Activated CD4-positive, alpha-beta T cell treated with anti-CD3 and anti-CD28 coated beads for 36 hours (primary cell): Measurements from ENCODE around the gene FNDC8. TPM values are rescaled to one million over a fixed set of nuclear protein-coding genes. Genes with fewer than 3 reads are reported as not detected.

Experiments
- ATAC-seq: fragments of 200-7000 bp; cut with Tn5 transposase; one replicate; pipeline ENCODE4 v1.10.0; 2021; ENCODE audit warnings: mild to moderate bottlenecking, moderate library complexity
- CTCF ChIA-PET: fragments of 350-600 bp; sonication (Branson Sonifier 250); formaldehyde crosslinking; loops from one replicate; lab custom pipeline; 2021; ENCODE audit warnings: antibody characterized with exemption; lab: Charles Lee
- POLR2A ChIA-PET: fragments of 350-600 bp; sonication (Branson Sonifier 250); formaldehyde crosslinking; loops from one replicate; lab custom pipeline; 2021; ENCODE audit warnings: antibody characterized with exemption, inconsistent platforms; lab: Charles Lee
- DNase-seq: peaks from one replicate; pipeline ENCODE4 v3.0.0-alpha.2; 2020
- H3K27ac Mint-ChIP-seq: one replicate; pipeline ENCODE4 v1.8.0; 2021; ENCODE audit warnings: mixed read lengths
- H3K27me3 Mint-ChIP-seq: one replicate; pipeline ENCODE4 v1.8.0; 2021; ENCODE audit warnings: mixed read lengths
- H3K36me3 Mint-ChIP-seq: one replicate; pipeline ENCODE4 v1.8.0; 2021; ENCODE audit warnings: low read depth, mixed read lengths
- H3K4me1 Mint-ChIP-seq: one replicate; pipeline ENCODE4 v1.8.0; 2021; ENCODE audit warnings: mixed read lengths
- H3K4me3 Mint-ChIP-seq: one replicate; pipeline ENCODE4 v1.8.0; 2021; ENCODE audit warnings: mild to moderate bottlenecking, moderate library complexity, mixed read lengths
- H3K9me3 Mint-ChIP-seq: one replicate; pipeline ENCODE4 v1.8.0; 2021; ENCODE audit warnings: low read depth, mixed read lengths
- intact Hi-C, 2 experiments: fragments of 100-400 bp; cut with DNase I in 1 of 2; cut with micrococcal nuclease in 1 of 2; formaldehyde crosslinking; loops; one replicate each; pipeline versions ENCODE4 v1.14.2 to v1.15.1; 2022 to 2024; cut with DNase I, micrococcal nuclease
- total RNA-seq, 2 experiments: library from RNA; stranded (reverse); gene quantifications; one replicate each; pipeline ENCODE4 v1.2.3, GENCODE V29; 2021

The FNDC8 gene
- total RNA-seq, 2 experiments from 2014 or later = not detected

DNA sequence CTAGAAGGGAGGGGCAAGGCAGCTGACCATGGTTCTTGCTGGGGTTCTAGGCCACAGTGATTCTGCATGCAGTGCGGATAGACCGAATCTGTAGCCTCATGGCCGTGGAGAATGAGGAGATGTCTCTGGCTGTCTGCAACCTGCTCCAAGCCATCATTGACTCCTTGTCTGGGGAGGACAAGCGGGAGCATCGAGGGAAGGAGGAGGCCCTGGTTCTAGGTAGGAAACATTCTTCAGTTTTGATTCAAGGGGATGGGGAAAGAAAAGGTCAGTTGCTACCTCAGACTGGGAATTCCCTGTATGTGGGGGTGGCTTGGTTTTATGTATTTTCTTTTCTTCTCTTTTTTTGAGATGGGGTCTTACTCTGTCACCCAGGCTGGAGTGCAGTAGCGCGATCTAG lies 33.8 kb downstream of the FNDC8 start:
- ChIA-PET CTCF (interaction anchor here (0.7 kb wide), 1 partner anchor 379 kb away, joined by 3 read pairs; no protein-coding TSS in a partner anchor), POLR2A (no interaction called here)
- intact Hi-C loops = no loop called here
- DNase-seq (no peak), ATAC-seq (no peak)
- Mint-ChIP-seq H3K9me3 (no peaks in the 10 kb centered on the region), H3K27ac (no peak overlapping the region), H3K4me3 (no peak overlapping the region), H3K4me1 (peaks cover 12% of the 10 kb centered on the region), H3K27me3 (no peaks in the 10 kb centered on the region), H3K36me3 (no peaks in the 10 kb centered on the region)

DNA sequence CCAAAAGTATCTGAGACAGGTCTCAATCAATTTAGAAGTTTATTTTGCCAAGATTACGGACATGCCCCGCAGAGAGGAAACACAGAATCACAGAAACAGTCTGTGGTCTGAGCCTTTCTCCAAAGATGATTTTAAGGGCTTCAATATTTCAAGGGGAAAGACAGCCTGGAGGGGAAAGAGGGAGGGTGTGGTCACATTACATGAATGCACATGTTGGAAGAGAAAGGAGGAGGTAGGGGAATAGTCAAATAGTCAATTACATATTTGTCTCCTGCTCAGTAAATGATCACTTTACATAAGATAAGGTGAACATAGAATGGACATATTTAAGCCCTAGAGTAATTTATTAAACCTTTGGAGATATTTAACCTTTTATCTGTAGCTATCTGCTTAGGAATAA lies 38.5 kb downstream of the FNDC8 start:
- DNase-seq (no peak), ATAC-seq (no peak)
- Mint-ChIP-seq H3K27me3 (no peaks in the 10 kb centered on the region), H3K4me3 (no peak overlapping the region), H3K36me3 (no peaks in the 10 kb centered on the region), H3K4me1 (peaks cover 41% of the 10 kb centered on the region), H3K27ac (peak overlapping the region; percentile 10), H3K9me3 (no peaks in the 10 kb centered on the region)
- intact Hi-C loops = no loop called here
- CTCF ChIA-PET = interaction anchor here (0.7 to 1.2 kb wide), 3 partner anchors 32 to 396 kb away, joined by 3 to 4 read pairs (median 3); no protein-coding TSS in a partner anchor
- POLR2A ChIA-PET = no interaction called here

DNA sequence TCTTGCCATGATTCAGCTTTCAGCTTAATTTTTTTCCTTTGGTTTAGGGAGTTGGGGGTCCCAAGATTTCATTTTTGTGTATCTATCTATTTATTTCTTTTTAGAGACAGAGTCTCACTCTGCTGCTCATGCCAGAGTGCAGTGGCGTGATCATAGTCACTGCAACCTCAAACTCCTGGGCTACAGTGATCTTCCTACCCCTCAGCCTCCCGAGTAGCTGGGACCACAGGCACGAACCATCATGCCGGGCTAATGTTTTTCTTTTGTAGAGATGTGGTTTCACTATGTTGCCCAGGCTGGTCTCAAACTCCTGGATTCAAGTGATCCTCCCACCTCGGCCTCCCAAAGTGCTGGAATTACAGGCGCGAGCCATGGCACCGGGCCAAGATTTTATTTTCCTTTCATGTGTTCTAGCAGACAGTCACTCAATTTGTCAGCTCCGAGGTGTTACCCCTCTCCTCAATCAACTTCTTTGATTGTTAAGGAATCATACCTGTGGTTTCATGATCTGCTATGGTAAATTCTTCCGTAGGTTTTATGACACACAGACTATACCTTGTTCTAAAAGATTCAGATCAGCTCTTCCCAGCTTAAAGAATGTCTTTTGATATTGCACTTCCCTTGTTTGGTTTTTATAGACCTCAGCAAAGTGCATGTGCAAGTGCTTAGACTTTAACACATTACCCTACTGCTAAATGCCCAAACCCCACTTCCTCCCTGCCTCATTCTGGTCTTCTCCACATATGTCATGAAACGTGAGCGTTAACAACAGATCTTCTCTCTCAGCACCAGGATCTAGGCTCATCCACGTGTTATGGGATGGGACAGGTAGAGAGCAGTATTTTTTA lies 39.2 kb downstream of the FNDC8 start:
- peaks cover 46% of the 10 kb centered on the region for H3K4me1 Mint-ChIP-seq
- peak; percentile 65 for ATAC-seq
- H3K36me3 Mint-ChIP-seq = no peaks in the 10 kb centered on the region
- ChIA-PET POLR2A (interaction anchor here (0.6 to 0.7 kb wide), 2 partner anchors 209 to 327 kb away, joined by 3 to 4 read pairs; no protein-coding TSS in a partner anchor), CTCF (interaction anchor here (0.6 to 1.2 kb wide), 6 partner anchors 10 to 395 kb away, joined by 3 to 4 read pairs (median 3); no protein-coding TSS in a partner anchor)
- peak overlapping the region; percentile 13 for H3K4me3 Mint-ChIP-seq
- DNase-seq = peak; percentile 59
- H3K27ac Mint-ChIP-seq = peak overlapping the region; percentile 57
- intact Hi-C loops = no loop called here
- no peaks in the 10 kb centered on the region for H3K27me3 Mint-ChIP-seq
- no peaks in the 10 kb centered on the region for H3K9me3 Mint-ChIP-seq

DNA sequence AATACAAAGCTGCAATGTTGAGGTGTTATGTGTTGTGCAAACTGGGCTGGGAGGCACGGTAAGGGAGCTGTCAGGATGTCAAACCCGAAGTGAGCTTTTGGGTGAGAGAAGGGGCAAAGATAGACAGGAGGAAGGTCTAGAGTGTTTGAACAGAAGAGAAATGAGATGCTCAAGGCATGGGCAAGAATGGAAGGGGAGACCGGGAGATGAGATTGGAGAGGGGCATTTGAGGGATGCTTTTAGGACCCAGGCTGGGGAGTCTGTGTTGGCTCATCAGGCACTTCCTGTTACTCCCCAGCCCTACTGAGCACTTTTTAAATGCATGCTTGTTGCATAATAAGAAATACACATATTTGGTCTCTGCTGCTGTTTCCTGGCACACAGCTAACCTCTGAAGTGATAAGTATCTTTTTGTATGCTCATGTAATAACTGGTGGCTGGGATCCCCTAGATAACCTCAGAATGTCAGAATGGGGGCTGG lies 39.9 kb downstream of the FNDC8 start:
- intact Hi-C loops = no loop called here
- DNase-seq = no peak
- peaks cover 48% of the 10 kb centered on the region for H3K4me1 Mint-ChIP-seq

DNA sequence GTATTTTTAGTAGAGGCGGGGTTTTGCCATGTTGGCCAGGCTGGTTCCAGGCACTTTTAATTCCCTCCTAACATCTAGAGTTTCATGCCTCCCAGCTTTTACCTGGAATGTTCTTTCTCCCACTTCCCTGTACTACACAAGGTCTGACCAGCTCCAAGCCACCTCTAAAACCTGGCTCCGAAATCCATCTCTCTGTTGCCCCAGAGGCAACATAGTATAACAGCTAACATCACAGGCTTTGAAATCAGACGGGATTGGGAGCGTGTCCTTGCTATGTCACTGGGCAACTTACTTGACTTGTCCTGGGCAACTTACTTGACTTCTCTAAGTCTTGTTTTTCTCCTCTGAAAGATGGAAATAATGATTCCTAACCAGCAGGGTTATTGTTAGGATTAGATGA lies 41.3 kb downstream of the FNDC8 start:
- H3K36me3 Mint-ChIP-seq = no peaks in the 10 kb centered on the region
- H3K9me3 Mint-ChIP-seq = no peaks in the 10 kb centered on the region
- no peak overlapping the region for H3K27ac Mint-ChIP-seq
- DNase-seq = no peak
- POLR2A ChIA-PET = no interaction called here
- CTCF ChIA-PET = interaction anchor here (0.8 to 1.2 kb wide), 2 partner anchors 16 to 375 kb away, joined by 3 to 5 read pairs; partner anchors contain the start of gene SLFN12L
- no peaks in the 10 kb centered on the region for H3K27me3 Mint-ChIP-seq
- H3K4me3 Mint-ChIP-seq = no peak overlapping the region
- peaks cover 48% of the 10 kb centered on the region for H3K4me1 Mint-ChIP-seq
- intact Hi-C loops = no loop called here
- ATAC-seq = no peak

More for the DNA sequence above, 39.9 kb downstream of the FNDC8 start:
- Mint-ChIP-seq H3K36me3 (no peaks in the 10 kb centered on the region), H3K27me3 (no peaks in the 10 kb centered on the region), H3K4me3 (peak overlapping the region; percentile 13), H3K27ac (peak overlapping the region; percentile 57), H3K9me3 (no peaks in the 10 kb centered on the region)
- ChIA-PET CTCF (interaction anchor here (0.9 to 1.2 kb wide), 3 partner anchors 9 to 395 kb away, joined by 3 to 4 read pairs (median 3); no protein-coding TSS in a partner anchor), POLR2A (interaction anchor here (0.6 kb wide), 1 partner anchor 326 kb away, joined by 3 read pairs; no protein-coding TSS in a partner anchor)
- peak; percentile 47 for ATAC-seq

DNA sequence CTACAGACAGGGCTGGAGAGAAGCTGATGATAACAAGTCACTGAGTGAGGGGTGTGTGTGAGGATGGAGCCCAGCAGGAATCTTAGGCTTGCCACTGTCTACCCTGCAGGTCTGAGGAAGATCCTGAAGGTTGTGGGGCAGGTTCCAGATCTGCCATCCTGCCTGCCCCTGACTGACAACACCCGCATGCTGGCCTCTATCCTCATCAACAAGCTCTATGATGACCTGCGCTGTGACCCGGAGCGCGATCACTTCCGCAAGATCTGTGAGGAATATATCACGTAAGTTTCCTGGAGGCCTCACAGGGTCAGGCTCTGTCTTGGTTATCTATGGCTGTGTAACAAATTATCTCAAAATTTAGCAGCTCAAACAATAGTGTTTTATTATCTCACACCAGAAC lies 42.5 kb downstream of the FNDC8 start:
- H3K36me3 Mint-ChIP-seq = no peaks in the 10 kb centered on the region
- DNase-seq (no peak), ATAC-seq (no peak)
- H3K4me3 Mint-ChIP-seq = no peak overlapping the region
- no peak overlapping the region for H3K27ac Mint-ChIP-seq
- intact Hi-C loops = no loop called here
- no peaks in the 10 kb centered on the region for H3K27me3 Mint-ChIP-seq
- CTCF ChIA-PET = interaction anchor here (0.5 kb wide), 1 partner anchor 24 kb away, joined by 5 read pairs; no protein-coding TSS in a partner anchor
- no peaks in the 10 kb centered on the region for H3K9me3 Mint-ChIP-seq
- POLR2A ChIA-PET = no interaction called here
- H3K4me1 Mint-ChIP-seq = peaks cover 48% of the 10 kb centered on the region

DNA sequence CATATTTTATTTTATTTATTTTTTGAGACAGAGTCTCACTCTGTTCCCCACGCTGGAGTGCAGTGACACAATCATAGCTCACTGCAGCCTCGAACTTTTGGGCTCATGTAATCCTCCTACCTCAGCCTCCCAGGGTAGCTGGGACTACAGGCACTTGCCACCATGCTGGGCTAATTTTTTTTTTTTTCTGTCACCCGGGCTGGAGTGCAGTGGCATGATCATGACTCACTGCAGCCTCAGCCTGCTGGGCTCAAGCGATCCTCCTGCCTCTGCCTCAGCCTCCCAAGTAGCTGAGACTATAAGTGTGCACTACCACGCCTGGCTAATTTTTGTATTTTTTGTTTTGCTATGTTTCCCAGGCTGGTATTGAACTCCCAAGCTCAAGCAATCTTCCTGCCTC lies 43.3 kb downstream of the FNDC8 start:
- Mint-ChIP-seq H3K27ac (no peak overlapping the region), H3K36me3 (no peaks in the 10 kb centered on the region)
- CTCF ChIA-PET = interaction anchor here (0.6 to 1.4 kb wide), 5 partner anchors 15 to 524 kb away, joined by 3 to 6 read pairs (median 3); no protein-coding TSS in a partner anchor

DNA sequence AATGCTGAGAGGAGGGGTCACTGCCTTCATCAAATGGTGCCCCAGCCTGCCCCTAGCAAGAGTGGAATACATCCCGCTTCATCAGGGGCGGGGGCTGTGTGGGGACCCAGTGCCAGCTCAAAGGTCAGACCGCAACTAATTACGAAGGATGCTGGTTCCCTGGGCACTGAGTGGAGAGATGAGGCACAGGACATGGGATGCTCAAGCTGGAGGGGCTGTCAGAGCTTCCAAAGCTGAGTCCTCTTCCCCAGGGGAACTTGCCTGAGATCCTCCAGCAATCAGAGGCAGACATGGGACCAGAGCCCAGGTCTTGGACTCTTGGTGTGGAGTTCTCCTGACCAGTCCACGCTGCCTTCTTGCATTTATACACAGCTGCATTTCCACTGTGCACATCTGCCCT lies 45.1 kb downstream of the FNDC8 start:
- no peak overlapping the region for H3K4me3 Mint-ChIP-seq
- H3K36me3 Mint-ChIP-seq = no peaks in the 10 kb centered on the region
- DNase-seq = no peak
- ATAC-seq = no peak
- H3K27me3 Mint-ChIP-seq = no peaks in the 10 kb centered on the region
- CTCF ChIA-PET = interaction anchor here (0.6 to 0.9 kb wide), 2 partner anchors 17 to 445 kb away, joined by 3 to 4 read pairs; no protein-coding TSS in a partner anchor
- intact Hi-C loops = no loop called here
- no peak overlapping the region for H3K27ac Mint-ChIP-seq
- H3K9me3 Mint-ChIP-seq = no peaks in the 10 kb centered on the region
- POLR2A ChIA-PET = no interaction called here
- H3K4me1 Mint-ChIP-seq = peaks cover 27% of the 10 kb centered on the region

More for the DNA sequence above, 43.3 kb downstream of the FNDC8 start:
- H3K27me3 Mint-ChIP-seq = no peaks in the 10 kb centered on the region
- DNase-seq (no peak), ATAC-seq (no peak)
- peaks cover 40% of the 10 kb centered on the region for H3K4me1 Mint-ChIP-seq
- POLR2A ChIA-PET = interaction anchor here (0.6 kb wide), 1 partner anchor 570 kb away, joined by 3 read pairs; no protein-coding TSS in a partner anchor
- intact Hi-C loops = no loop called here
- no peaks in the 10 kb centered on the region for H3K9me3 Mint-ChIP-seq
- no peak overlapping the region for H3K4me3 Mint-ChIP-seq

DNA sequence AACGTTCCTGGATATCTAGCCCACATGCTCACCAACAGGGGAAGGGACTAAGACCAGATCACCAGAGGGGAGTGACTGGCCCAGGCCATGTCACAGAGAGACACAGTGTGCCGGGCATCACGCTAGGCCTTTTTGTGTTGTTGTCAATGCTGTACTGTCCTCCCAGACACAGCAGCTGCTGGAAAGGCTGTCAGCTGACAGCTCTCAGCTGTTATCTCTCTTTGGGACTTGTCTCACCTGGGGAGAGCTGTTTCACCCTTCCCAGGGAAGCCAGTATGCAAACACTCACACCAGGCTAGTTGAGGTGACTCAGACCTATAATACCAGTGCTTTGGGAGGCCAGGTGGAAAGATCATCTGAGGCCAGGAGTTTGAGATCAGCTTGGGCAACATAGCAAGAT lies 45.6 kb downstream of the FNDC8 start:
- POLR2A ChIA-PET = no interaction called here
- CTCF ChIA-PET = interaction anchor here (0.8 to 1.2 kb wide), 2 partner anchors 17 to 371 kb away, joined by 4 to 5 read pairs; partner anchors contain the start of gene SLFN12L
- Mint-ChIP-seq H3K36me3 (no peaks in the 10 kb centered on the region), H3K27me3 (no peaks in the 10 kb centered on the region), H3K4me3 (no peak overlapping the region), H3K27ac (no peak overlapping the region), H3K9me3 (no peaks in the 10 kb centered on the region), H3K4me1 (peaks cover 27% of the 10 kb centered on the region)
- DNase-seq = no peak
- intact Hi-C loops = no loop called here
- no peak for ATAC-seq

DNA sequence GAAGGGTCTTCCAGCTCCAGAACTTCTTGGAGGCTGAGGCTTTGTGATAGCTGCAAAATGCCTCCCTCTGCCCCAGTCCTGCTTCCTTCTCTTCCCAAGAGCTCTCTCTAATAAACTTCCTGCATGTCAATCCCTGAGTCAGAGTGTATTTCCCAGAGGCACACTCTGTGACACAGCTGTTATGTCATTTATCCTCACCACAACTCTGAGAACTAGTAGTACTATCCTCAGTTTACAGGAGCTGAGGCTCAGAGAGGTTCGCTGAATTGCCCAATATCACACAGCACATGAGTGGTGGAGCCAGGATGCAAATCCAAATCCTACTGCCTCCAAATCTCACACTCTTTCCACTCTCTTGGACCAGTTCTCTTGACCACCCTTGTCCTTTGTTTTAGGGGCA lies 46.3 kb downstream of the FNDC8 start:
- no peaks in the 10 kb centered on the region for H3K36me3 Mint-ChIP-seq
- no peaks in the 10 kb centered on the region for H3K9me3 Mint-ChIP-seq
- peaks cover 28% of the 10 kb centered on the region for H3K4me1 Mint-ChIP-seq
- ChIA-PET POLR2A (interaction anchor here (0.7 kb wide), 1 partner anchor 374 kb away, joined by 4 read pairs; no protein-coding TSS in a partner anchor), CTCF (interaction anchor here (0.5 to 1.2 kb wide), 5 partner anchors 16 to 395 kb away, joined by 3 to 5 read pairs (median 4); partner anchors contain the start of gene SLFN12L)
- intact Hi-C loops = no loop called here
- H3K4me3 Mint-ChIP-seq = no peak overlapping the region
- ATAC-seq (no peak), DNase-seq (no peak)
- no peaks in the 10 kb centered on the region for H3K27me3 Mint-ChIP-seq
- no peak overlapping the region for H3K27ac Mint-ChIP-seq

DNA sequence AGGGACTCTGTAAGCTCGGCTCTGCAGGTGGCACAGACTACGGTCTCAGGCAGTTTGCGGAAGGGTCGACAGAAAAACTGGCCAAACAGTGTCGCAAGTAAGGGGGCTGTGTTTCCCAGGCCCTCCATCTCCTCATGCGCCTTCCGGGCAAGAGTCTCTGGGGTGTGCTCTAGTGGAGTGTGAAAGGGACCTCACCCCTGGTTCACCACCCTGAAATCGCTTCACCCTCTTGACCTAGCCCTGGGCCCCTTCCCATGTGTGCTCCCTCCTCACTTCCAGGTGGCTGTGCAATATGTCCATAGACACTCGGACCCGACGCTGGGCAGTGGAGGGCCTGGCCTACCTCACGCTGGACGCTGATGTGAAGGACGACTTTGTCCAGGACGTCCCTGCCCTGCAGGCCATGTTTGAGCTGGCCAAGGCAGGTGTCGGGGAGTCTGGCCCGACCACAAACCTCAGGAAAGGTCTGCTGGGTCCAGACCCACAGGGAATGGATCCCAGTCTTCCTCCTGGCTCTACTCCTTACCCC lies 48.5 kb downstream of the FNDC8 start:
- Mint-ChIP-seq H3K4me1 (peaks cover 32% of the 10 kb centered on the region), H3K27ac (no peak overlapping the region), H3K9me3 (no peaks in the 10 kb centered on the region), H3K4me3 (no peak overlapping the region), H3K27me3 (no peaks in the 10 kb centered on the region), H3K36me3 (no peaks in the 10 kb centered on the region)
- POLR2A ChIA-PET = no interaction called here
- DNase-seq (no peak), ATAC-seq (no peak)
- intact Hi-C loops = loop anchor here (2.0 to 5.0 kb wide), 5 partner anchors 42 to 577 kb away; partner anchors contain the start of genes SLFN11 (in 1 of the 2) and SLFN5 (in 1 of the 2)
- CTCF ChIA-PET = interaction anchor here (0.9 to 1.6 kb wide), 3 partner anchors 9 to 369 kb away, joined by 3 to 12 read pairs (median 4); no protein-coding TSS in a partner anchor
